SK-N-SH treated with all-trans-retinoic acid at 6 μM for 48 hours (cell line): ENCODE data around the gene NMUR2.

ENCODE experiments used
- ATAC-seq: fragments of 200-7000 bp; cut with Tn5 transposase; 3 replicates; pipeline ENCODE4 v1.9.1; 2020; ENCODE audit warnings: mild to moderate bottlenecking, moderate library complexity
- ARNTL ChIP-seq: fragments of 450-650 bp; formaldehyde crosslinking; IDR thresholded peaks from 2 replicates; pipeline ENCODE4 v1.5.0; 2020; ENCODE audit warnings: low read depth, mild to moderate bottlenecking, moderate library complexity, borderline replicate concordance
- BACH2 ChIP-seq: fragments of 250-450 bp; sonication (Bioruptor Pico); IDR thresholded peaks from 2 replicates; pipeline ENCODE4 v1.9.0; 2021; ENCODE audit warnings: mild to moderate bottlenecking, borderline replicate concordance
- CREB5 ChIP-seq: fragments of 250-450 bp; sonication (Bioruptor Pico); IDR thresholded peaks from 2 replicates; pipeline ENCODE4 v1.5.1; 2020; ENCODE audit warnings: low read depth, mild to moderate bottlenecking, moderate library complexity
- CSDC2 ChIP-seq: fragments of 250-450 bp; sonication (Bioruptor Pico); IDR thresholded peaks from 2 replicates; pipeline ENCODE4 v1.5.0; 2020; ENCODE audit warnings: mild to moderate bottlenecking, moderate library complexity
- CSRNP3 ChIP-seq: fragments of 250-450 bp; sonication (Bioruptor Pico); IDR thresholded peaks from 2 replicates; pipeline ENCODE4 v1.5.1; 2021; ENCODE audit warnings: mild to moderate bottlenecking, moderate library complexity
- ESRRG ChIP-seq: fragments of 250-450 bp; sonication (Bioruptor Pico); IDR thresholded peaks from 2 replicates; pipeline ENCODE4 v1.6.1; 2021; ENCODE audit warnings: mild to moderate bottlenecking
- GLIS3 ChIP-seq: fragments of 250-450 bp; sonication (Bioruptor Pico); IDR thresholded peaks from 2 replicates; pipeline ENCODE4 v1.5.0; 2020; ENCODE audit warnings: mild to moderate bottlenecking, moderate library complexity
- ISL1 ChIP-seq: fragments of 250-450 bp; sonication (Bioruptor Pico); IDR thresholded peaks from 2 replicates; pipeline ENCODE4 v2.1.2; 2022; ENCODE audit warnings: mild to moderate bottlenecking, moderate library complexity
- OSR1 ChIP-seq: fragments of 250-450 bp; sonication (Bioruptor Pico); IDR thresholded peaks from 2 replicates; pipeline ENCODE4 v1.8.0; 2022; ENCODE audit warnings: moderate library complexity, mild to moderate bottlenecking, inconsistent platforms
- PATZ1 ChIP-seq: fragments of 250-450 bp; sonication (Bioruptor Pico); IDR thresholded peaks from 2 replicates; pipeline ENCODE4 v1.8.0; 2020; ENCODE audit warnings: mild to moderate bottlenecking, moderate library complexity, borderline replicate concordance
- POU6F1 ChIP-seq: fragments of 250-450 bp; sonication (Bioruptor Pico); IDR thresholded peaks from 2 replicates; pipeline ENCODE4 v1.8.0; 2021; ENCODE audit warnings: low read depth, mild to moderate bottlenecking, moderate library complexity, borderline replicate concordance
- PPARA ChIP-seq: fragments of 250-450 bp; sonication (Bioruptor Pico); IDR thresholded peaks from 2 replicates; pipeline ENCODE4 v1.5.0; 2020; ENCODE audit warnings: mild to moderate bottlenecking, borderline replicate concordance
- RARB ChIP-seq: fragments of 250-450 bp; sonication (Bioruptor Pico); IDR thresholded peaks from 2 replicates; pipeline ENCODE4 v1.8.0; 2021; ENCODE audit warnings: mild to moderate bottlenecking, moderate library complexity
- SNAI2 ChIP-seq: fragments of 250-450 bp; sonication (Bioruptor Pico); IDR thresholded peaks from 2 replicates; pipeline ENCODE4 v1.5.0; 2020; ENCODE audit warnings: mild to moderate bottlenecking, moderate library complexity
- TCF4 ChIP-seq: fragments of 250-450 bp; sonication (Bioruptor Pico); IDR thresholded peaks from 2 replicates; pipeline ENCODE4 v1.8.0; 2021; ENCODE audit warnings: mild to moderate bottlenecking, moderate library complexity, borderline replicate concordance
- TSHZ2 ChIP-seq: fragments of 250-450 bp; sonication (Bioruptor Pico); IDR thresholded peaks from 2 replicates; pipeline ENCODE4 v1.5.0; 2020; ENCODE audit warnings: mild to moderate bottlenecking, moderate library complexity
- ZC3H10 ChIP-seq: fragments of 250-450 bp; sonication (Bioruptor Pico); IDR thresholded peaks from 2 replicates; pipeline ENCODE4 v1.5.1; 2021; ENCODE audit warnings: mild to moderate bottlenecking, moderate library complexity
- ZFP30 ChIP-seq: fragments of 450-650 bp; formaldehyde crosslinking; IDR thresholded peaks from 2 replicates; pipeline ENCODE4 v1.5.0; 2022; ENCODE audit warnings: mild to moderate bottlenecking, moderate library complexity
- ZNF565 ChIP-seq: fragments of 450-650 bp; formaldehyde crosslinking; conservative IDR thresholded peaks from 2 replicates; pipeline ENCODE4 v1.5.0; 2020; ENCODE audit warnings: low read depth, mild to moderate bottlenecking, moderate library complexity
- ZNF70 ChIP-seq: fragments of 450-650 bp; formaldehyde crosslinking; IDR thresholded peaks from 2 replicates; pipeline ENCODE4 v1.5.0; 2020; ENCODE audit warnings: mild to moderate bottlenecking, moderate library complexity
- ZNF8 ChIP-seq: fragments of 450-650 bp; formaldehyde crosslinking; IDR thresholded peaks from 2 replicates; pipeline ENCODE4 v1.5.0; 2020; ENCODE audit warnings: mild to moderate bottlenecking, moderate library complexity

The NMUR2 gene

GRCh38 chr5:152405145-152405544, at the start of gene NMUR2:
NMUR2 (minus strand) TSS chr5:152405279; CDS start chr5:152405113, 166 bp downstream.
- TF ChIP-seq CSDC2: no peak
- no peak for TF ChIP-seq SNAI2 (CRISPR knock-in tag)
- TF ChIP-seq ZFP30 (CRISPR knock-in tag): no peak
- TF ChIP-seq TCF4 (CRISPR knock-in tag): no peak
- no peak for TF ChIP-seq OSR1 (CRISPR knock-in tag)
- no peak for TF ChIP-seq BACH2 (CRISPR knock-in tag)
- no peak for TF ChIP-seq RARB (CRISPR knock-in tag)
- no peak for TF ChIP-seq ARNTL (CRISPR knock-in tag)
- TF ChIP-seq ESRRG (CRISPR knock-in tag): no peak
- TF ChIP-seq PPARA: no peak
- TF ChIP-seq PATZ1 (CRISPR knock-in tag): no peak
- no peak for TF ChIP-seq GLIS3
- TF ChIP-seq CSRNP3: no peak
- TF ChIP-seq ZNF8 (CRISPR knock-in tag): no peak
- TF ChIP-seq CREB5 (CRISPR knock-in tag): no peak
- no peak for TF ChIP-seq ZNF70 (CRISPR knock-in tag)
- TF ChIP-seq ZC3H10 (CRISPR knock-in tag): no peak
- ATAC-seq: peak; percentile 67

- ATAC-seq: no peak
- no peak for TF ChIP-seq ARNTL (CRISPR knock-in tag)
- TF ChIP-seq ISL1 (CRISPR knock-in tag): no peak
- no peak for TF ChIP-seq ZNF70 (CRISPR knock-in tag)
- TF ChIP-seq ZNF565 (CRISPR knock-in tag): no peak
- TF ChIP-seq ZC3H10 (CRISPR knock-in tag): no peak
- no peak for TF ChIP-seq GLIS3
- TF ChIP-seq SNAI2 (CRISPR knock-in tag): no peak
- no peak for TF ChIP-seq POU6F1
- TF ChIP-seq CREB5 (CRISPR knock-in tag): no peak
- no peak for TF ChIP-seq CSDC2
- no peak for TF ChIP-seq OSR1 (CRISPR knock-in tag)
- no peak for TF ChIP-seq BACH2 (CRISPR knock-in tag)
- no peak for TF ChIP-seq TCF4 (CRISPR knock-in tag)
- no peak for TF ChIP-seq PPARA
- no peak for TF ChIP-seq ZNF8 (CRISPR knock-in tag)
- no peak for TF ChIP-seq CSRNP3
- no peak for TF ChIP-seq TSHZ2 (CRISPR knock-in tag)
Measured at GRCh38 chr5:152443935-152444334, 38.9 kb upstream of the NMUR2 start.
